Stimulated activated CD8-positive, alpha-beta memory T cell treated with anti-CD3 and anti-CD28 coated beads, Interleukin-2, amount 100 ng/mL, for 48 hours (primary cell): Measurements from ENCODE around the gene THAP8.

Experiments used
- DNase-seq, 2 donors: peaks; one replicate each; pipeline ENCODE4 v3.0.0-alpha.2; 2020; ENCODE audit warnings: low read depth in 2 of 2

Gene THAP8

GRCh38 chr19:35995048-35995993 lies 58.8 kb downstream of the THAP8 start, which contains the start of gene SDHAF1:
TSS of gene SDHAF1 (plus strand) at chr19:35995188. CDS start at chr19:35995275, 87 bp downstream.
- DNase-seq, result peak; percentile 94 to 96

GRCh38 chr19:35993923-35994598 lies 60.0 kb downstream of the THAP8 start:
- DNase-seq, result no peak

DNA sequence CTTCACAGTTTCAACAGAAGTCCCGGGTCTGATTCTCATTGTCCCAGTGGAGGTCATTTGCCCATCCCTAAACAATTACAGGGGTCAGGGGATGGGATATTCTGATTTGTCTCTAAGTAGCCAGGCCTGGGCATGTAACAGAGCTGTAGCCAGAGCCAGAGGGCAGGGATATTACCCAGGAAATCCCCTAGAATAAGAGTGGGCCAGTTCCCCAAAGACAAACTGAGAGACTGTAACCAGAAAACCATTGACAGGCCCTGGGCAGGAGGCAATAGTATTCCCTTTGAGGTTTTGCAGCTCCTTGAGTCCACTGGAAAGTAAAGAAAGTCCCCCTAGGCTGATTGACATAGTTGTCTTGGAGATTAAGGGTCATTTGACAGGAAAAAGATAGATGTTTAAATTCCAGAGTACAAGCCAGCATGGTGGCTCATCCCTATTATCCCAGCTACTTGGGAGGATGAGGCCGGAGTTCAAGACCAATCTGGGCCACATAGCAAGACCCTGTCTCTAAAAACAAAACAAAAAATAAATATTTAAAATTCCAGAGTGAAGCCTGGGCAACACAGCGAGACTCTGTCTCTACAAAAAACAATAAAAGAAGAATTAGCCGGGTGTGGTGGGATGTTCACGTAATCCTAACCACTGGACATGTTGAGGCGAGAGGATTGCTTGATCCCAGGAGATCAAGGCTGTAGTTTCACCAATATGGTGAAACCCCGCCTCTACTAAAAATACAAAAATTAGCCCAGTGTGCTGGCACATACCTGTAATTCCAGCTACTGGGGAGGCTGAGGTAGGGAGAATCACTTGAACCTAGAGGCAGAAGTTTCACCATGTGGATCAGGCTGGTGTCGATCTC lies 60.9 kb downstream of the THAP8 start:
- DNase-seq, result no peak

- DNase-seq, result no peak
Measured at GRCh38 chr19:35991731-35992450, 62.2 kb downstream of the THAP8 start.

DNA sequence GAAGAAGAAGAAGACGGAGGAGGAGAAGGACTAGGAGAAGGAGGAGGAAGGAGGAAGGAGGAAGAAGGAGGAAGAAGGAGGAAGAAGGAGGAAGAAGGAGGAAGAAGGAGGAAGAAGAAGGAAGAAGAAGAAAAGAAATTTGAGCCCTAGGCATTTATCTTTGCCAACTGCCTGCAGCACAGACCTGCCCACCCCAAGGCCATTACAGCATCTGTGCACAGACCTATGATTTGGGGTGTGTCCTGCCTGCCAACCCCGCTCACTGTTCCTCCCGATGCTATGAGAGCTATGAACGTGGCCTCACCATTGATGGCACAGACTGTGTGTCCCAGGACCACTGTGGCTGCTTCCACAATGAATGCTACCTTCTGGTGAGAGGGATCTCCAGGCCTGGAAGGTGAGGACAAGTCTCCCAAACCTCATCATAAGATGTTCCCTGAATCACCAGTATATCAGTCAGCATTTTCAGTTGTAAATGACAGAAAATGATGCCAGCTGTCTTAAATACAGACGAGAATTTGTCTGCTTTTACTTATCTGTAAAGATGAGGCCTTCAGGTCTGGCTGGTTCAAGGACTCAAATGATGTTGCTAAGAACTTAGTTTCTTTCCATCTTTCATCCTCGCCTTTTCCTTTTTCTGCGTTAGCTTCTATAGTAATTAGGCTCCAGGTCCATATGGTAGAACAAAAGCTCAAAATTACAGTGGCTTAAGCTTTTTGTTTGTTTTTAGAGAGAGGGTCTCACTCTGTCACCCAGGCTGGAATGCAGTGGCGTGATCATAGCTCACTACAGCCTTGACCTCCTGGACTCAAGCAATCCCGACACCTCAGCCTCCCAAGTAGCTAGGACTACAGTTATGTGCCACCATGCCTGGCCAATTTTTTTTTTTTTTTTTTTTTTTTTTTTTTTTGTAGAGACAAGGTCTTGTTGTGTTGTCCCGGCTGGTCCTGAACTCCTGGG lies 63.0 kb downstream of the THAP8 start:
- DNase-seq, result no peak

DNA sequence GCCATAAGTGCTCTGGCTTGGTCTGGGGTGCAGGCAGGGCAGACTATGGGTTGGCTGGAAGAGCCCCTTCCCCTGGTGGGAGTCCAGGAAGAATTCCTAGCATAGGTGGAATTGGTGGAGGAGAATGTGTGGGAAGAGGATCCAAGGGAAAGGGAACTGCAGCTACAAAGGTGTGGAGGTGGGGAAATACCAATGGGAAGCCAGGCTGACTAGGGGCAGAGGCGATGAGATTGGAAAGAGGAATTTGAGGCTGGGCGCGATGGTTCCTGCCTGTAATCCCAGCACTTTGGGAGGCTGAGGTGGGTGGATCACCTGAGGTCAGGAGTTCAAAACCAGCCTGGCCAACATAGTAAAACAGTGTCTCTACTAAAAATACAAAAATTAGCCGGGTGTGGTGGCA lies 63.9 kb downstream of the THAP8 start:
- DNase-seq, result no peak

- DNase-seq, result no peak
Measured at GRCh38 chr19:35988824-35989223, 65.3 kb downstream of the THAP8 start.

DNA sequence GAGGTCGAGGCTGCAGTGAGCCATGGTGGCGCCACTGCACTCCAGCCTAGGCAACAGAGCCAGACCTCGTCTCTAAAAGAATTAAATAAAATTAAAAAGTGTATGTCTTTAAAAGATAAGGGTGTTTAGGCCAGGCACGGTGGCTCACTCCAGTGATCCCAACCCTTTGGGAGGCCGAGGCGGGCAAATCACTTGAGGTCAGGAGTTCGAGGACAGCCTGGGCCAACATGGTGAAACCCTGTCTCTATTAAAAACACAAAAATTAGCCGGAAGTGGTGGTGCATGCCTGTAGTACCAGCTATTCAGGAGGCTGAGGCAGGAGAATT lies 66.6 kb downstream of the THAP8 start:
- no peak for DNase-seq

DNA sequence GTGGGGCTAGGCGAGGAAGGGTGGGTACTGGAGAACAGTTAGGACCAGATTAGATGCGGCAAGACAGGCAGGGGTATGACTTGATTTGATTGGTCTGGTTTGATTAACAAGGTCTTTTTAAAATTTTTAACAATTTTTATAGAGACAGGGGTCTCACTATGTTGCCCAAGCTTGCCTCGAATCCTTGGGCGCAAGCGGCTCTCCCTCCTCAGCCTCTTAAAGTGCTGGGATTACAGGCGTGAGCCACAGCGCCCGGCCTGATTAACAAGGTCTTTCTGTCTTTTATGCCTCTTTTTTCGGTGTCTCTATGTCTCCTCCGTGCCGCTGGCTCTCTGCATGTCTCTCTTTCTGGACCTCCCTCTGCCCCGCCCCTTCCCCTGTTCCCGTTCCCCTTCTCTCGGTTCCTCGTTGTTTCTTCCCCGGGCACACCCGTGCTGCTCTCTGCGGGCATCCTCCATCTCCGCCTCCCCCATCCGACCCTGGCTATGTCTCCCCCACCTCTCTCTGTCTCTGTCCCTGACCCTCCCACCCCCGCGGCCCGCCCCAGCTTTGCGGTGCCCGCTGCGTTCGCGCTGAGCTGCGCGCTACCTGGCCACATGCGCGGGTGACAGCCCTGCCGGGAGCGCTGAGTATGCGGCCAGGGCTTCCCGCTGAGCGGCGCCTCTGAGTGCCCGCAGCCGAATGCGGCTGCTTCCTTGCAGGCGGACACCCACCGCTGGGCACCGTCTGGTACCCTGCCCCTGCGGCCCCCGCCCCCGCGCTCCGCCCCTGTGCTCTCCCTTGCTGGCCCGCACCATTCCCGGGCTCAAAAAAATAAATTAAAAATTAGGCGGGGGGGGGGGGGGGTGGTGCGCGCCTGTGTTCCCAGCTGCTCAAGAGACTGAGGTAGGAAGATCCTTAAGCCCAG lies 67.2 kb downstream of the THAP8 start:
- peak in 1 of 2 donors; percentile 3 for DNase-seq

DNA sequence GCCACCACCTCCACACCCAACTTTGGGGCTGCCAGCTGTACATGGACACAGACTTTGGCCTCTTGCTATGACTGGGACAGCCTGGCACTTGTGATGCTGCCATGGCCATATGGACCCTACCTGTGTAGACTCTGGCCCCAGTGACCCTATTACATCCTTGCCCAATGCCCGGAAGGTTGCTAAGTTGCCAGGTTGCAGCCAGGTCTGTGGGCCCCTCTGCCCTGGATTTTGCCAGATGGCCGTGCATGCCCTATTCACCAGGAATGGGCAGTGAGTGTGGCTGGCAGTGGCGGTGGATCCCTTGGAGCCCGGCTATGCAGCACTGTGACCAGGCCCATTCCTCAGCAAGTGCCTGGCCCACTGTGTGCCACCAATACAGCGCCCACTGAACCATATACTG lies 68.0 kb downstream of the THAP8 start:
- DNase-seq, result no peak
